Frontal cortex (tissue), 4 donors: ENCODE measurements around the gene CDC5L. TPM values are rescaled to one million over a fixed set of nuclear protein-coding genes. Genes with fewer than 3 reads are reported as not detected.

Experiments used
- DNase-seq, 2 donors: peaks; one replicate each; pipeline ENCODE4 v3.0.0; 2012; ENCODE audit warnings: low spot score in 2 of 2
- FAIRE-seq: peaks from 2 replicates; lab custom pipeline; 2012; peaks lifted over from hg19 to GRCh38; lab: Jason Lieb, UNC
- total RNA-seq: library from RNA; depleted of rRNA; stranded (reverse); fragments of >200 nt; gene quantifications from one replicate; pipeline ENCODE4 v1.2.3, GENCODE V29; 2014
- donor health status: control.
- donor health status: control.
- donor health status: control.

The CDC5L gene
- total RNA-seq, 1 donor from 2014 or later = 56.7 TPM

- no peak for DNase-seq
- FAIRE-seq = no peak
These were observed 20.6 kb downstream of the CDC5L start for GRCh38 chr6:44407951-44408670.

DNA sequence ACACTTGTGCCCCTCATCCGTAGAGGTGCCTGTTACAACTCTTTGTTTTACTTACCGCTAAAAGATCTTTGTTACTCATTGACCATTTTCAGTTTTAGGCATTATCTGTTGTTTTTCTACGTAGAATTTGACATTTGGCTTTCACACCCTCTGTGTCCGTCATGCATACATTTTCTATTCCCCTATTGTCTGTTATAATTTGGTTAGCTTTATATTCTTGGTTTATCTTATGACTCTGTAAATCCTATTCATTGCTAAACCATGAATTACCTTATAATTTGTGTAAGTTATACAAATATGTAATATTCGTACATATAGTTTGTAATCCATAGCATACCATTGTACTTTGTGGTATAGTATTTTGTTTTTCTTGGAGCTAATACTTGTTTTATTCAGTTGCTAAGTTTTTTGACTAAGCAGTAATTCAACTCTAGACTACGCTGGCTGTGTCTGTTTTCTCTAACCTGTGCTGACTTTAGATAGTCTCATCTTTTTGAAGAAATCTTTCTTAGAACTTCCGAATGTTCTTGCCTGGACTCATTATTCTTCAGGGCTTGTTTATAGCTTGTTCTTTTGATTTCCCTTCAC, 21.8 kb downstream of the CDC5L start:
- FAIRE-seq = no peak
- DNase-seq = no peak

DNA sequence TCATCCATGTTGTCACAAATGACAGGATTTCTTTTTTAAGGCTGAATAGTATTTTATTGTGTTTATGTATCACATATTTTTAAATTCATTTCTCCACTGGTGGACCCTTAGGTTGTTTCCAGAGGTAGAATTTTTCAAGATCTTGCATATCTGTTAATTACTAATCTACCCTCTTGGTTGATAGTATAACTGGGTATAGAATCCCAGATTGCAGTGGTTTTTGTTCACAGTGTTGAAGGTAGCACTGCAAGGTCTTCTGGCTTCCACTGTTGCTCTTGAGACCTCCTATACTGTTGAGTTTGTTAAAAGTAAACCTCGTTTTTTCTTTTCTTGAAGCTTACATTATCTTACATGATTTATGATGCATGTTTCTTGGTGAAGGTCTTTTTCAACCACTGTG, 22.9 kb downstream of the CDC5L start:
- DNase-seq = no peak
- no peak for FAIRE-seq

DNA sequence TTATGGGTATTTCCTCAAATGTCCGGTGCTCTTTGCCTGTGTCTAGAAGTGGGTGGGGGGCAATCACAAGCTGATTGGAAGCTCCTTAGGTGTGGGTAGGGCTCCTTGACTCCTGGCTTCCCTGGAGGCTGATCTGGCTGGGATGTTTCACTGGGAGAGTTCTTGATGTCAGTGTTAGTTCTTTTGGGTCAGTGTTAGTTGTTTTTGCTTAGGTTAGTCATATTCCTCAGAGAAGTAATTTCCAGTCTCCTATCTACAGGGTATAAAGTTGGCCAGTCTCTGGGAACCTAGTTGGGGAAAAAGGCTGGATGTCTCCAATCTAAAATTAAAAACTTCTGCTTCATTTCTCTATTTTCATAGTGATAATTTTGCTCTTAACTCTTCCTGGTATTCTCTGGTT, 23.6 kb downstream of the CDC5L start:
- FAIRE-seq = no peak

DNA sequence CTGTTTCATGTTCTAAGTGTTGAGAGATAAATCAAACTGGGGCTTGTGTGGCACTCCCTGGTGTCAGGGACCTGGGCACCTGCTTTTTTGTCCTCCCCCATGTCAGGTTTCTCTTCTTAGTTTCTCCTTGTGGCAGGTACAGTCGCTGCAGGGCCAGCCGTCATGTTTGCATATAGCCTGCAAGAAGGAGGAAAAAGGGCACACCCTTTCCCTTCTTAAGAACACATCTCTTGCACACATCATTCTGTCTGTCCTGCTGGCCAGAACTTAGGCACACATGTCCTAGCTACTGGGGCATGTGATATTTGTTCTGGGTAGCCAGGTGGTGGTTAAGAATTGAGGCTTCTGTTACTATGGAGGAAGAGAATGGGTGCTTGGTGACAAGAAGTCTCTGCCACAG, 27.9 kb downstream of the CDC5L start:
- DNase-seq = no peak
- FAIRE-seq = no peak

More for the DNA sequence above, 23.6 kb downstream of the CDC5L start:
- no peak for DNase-seq

DNA sequence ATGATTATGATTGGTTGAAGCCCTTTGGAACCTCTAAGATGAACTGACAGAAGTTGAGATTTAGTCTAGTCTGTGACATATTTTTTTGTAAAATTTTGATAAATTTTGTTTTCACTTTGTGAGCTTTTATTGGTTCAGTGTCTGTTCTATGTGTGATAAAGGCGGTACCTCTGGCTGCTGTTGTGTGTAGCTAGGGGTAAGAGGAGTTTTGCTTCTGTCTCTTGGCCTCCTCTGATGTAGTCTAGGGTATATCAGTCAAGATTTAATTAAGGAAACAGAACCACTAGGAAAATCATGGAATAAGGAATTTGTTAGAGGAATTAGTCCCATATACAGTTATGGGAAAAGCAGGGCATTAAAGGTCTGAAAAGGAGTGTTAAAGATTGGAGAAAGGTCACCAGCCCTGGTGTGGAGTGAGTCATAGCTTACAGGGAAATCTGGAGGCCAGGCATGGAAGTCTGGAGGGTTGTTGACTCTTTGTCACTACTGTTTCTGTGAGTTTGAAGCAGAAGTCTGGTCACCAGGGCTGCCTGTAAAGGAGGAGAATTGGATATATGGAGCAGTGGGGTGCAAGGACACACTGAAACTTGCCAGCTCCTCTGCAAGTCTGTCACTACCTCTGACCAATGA, 28.5 kb downstream of the CDC5L start:
- DNase-seq = no peak
- FAIRE-seq = no peak

- FAIRE-seq (no peak), DNase-seq (no peak)
These were observed 35.0 kb downstream of the CDC5L start for GRCh38 chr6:44422531-44422930.

- FAIRE-seq (no peak), DNase-seq (no peak)
These were observed 35.8 kb downstream of the CDC5L start for GRCh38 chr6:44423306-44423705.

GRCh38 chr6:44425951-44426350, 38.4 kb downstream of the CDC5L start:
- FAIRE-seq = no peak
- DNase-seq = no peak

DNA sequence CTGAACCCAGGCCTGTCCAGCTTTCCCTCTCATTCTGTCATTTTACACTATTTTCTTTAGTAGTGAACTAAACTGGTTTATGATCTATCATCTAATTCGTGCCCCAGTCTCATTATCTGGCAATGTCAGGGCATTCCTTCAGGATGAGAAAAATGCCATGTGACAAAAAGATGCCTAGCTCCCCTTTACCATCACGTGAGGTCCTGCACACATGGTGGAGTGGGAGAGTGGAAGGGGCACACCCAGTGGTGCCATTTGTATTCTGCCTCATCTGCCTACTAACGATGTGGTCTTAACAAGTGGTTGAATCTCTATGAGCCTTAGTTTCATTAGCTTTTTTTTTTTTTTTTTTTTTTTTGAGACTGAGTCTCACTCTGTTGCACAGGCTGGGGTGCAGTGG, 41.2 kb downstream of the CDC5L start:
- FAIRE-seq (no peak), DNase-seq (no peak)

DNA sequence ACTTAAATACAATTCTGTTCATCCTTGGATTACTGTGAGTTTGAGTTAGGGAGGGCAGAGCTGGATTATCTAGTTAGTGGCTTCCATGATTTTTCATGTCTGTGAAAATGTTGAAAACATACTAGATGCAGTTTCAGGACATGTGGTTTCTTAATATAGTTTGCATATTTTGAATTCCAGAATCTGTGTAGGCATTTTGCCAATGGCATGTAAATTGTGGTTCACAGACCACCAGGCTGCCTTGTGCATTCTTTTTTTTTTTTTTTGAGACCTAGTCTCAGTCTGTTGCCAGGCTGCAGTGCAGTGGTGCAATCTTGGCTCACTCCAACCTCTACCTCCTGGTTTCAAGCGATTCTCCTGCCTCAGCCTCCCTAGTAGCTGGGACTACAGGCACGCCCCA, 42.8 kb downstream of the CDC5L start:
- DNase-seq (no peak), FAIRE-seq (no peak)

- FAIRE-seq (no peak), DNase-seq (no peak)
These were observed 43.7 kb downstream of the CDC5L start for GRCh38 chr6:44431118-44431725.

DNA sequence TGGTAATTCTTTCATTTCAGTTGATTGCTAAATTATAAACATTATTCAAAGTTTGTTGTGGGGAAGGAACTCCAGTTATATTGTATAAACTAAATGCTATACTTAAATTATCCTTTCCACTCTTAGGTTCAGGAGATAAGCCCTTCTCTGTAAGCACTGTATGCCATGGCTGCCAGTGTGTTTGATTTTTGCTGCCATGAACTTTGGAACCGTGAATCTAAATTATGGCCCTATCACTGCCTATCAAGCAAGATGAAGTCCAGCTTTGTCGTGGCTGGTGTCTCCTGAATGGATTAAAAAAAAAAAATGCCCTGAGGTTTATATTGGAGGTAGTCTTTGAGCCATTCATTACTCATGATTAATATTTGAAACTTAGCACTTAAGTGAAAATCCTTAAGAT, 44.7 kb downstream of the CDC5L start:
- no peak for FAIRE-seq
- DNase-seq = no peak

GRCh38 chr6:44432726-44433125, 45.2 kb downstream of the CDC5L start:
- DNase-seq = no peak
- FAIRE-seq = no peak

DNA sequence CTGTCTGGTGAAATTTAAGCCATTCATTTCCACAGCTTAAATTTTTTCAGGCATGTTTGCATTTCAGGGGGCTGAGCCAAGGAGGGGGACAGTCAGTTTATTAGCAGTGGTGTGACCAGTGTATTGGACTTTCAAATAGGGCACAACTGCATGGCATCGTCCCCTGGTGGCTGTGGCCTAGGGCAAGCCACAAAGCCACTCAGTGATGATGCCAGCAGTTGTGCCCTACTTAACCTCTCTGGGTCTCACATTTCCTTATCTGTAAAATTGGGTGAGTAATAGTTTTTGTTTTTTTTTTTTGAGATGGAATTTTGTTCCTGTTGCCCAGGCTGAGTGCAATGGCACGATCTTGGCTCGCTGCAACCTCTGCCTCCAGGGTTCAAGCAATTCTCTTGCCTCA, 48.0 kb downstream of the CDC5L start:
- no peak for FAIRE-seq
- no peak for DNase-seq

DNA sequence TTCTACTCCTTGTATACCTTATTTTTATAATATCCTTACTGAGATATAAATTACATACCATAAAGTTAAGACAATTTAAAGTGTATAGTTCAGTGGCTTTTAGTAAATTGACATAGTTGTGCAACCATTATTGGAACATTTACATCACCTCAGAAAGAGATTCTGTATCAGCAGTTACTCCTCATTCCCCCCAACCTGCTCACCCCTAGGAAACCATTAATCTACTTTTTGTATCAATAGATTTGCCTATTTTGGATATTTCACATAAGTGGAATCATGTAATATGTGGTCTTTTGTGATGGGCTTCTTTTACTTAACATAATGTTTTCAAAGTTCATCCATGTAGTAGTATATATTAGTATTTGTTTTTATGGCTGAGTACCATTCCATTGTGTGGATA, 51.3 kb downstream of the CDC5L start:
- DNase-seq (no peak), FAIRE-seq (no peak)

DNA sequence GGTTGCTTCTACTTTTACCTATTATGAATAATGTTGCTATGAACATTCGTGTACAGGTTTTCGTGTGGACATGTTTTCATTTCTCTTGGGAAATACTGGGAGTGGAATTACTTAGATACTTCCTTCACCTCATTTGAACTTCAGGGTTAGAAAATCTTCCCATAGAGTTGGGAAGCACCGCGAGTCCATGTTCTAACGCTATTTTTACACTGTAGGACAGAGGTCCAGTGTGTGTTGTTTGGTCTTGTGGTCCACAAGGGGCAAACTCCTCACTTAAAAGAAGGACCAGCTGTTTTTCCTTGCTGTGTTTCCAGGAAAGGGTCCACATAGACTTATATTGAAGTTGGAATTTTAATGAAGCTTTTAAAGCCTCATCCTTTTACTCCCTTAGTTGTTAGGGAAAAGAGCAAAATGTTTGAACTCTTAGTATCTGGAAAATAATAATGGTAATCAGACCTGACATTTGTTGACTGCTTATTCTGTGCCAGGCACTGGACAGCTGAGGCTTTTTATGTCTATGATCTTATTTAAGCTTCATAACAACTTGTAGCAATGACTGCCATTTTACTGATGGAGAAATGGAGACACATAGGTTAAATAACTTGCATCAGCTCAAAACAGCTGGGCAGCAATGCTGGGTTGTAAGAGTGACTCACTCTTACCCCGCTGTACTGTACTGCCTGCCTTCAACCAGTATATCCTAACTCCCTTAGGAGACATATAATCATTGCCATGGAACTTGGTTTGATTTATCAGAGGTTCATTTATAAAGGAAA, 52.0 kb downstream of the CDC5L start:
- DNase-seq (no peak), FAIRE-seq (no peak)

DNA sequence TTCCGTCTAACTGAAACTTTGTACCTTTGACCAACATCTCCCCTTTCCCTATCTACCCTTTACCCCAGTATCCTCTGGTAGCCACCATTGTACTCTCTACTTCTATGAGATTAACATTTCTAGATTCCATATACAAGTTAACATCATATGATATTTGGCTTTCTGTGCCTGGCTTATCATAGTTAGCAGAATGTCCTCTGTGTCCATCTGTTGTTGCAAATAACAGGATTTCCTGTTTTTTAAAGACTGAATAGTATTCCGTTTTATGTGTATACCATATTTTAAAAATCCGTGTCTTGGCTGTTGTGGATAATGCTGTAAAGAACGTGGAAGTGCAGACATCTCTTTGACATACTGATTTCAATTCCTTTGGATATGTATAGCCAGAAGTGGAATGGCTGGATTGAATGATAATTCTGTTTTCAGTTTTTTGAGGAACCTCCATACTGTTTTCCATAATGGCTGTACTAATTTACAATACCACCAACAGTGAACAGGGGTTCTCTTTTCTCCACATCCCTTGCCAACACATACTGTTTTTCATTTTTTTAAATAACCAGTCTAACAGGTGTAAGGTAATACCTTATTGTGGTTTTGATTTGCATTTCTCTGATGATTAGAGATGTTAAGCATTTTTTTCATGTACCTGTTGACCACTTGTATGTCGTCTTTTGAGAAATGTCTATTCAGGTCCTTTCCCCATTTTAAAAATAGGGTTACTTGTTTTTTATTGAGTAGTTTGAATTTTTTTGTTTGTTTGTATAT, 53.8 kb downstream of the CDC5L start:
- DNase-seq = no peak
- FAIRE-seq = no peak

DNA sequence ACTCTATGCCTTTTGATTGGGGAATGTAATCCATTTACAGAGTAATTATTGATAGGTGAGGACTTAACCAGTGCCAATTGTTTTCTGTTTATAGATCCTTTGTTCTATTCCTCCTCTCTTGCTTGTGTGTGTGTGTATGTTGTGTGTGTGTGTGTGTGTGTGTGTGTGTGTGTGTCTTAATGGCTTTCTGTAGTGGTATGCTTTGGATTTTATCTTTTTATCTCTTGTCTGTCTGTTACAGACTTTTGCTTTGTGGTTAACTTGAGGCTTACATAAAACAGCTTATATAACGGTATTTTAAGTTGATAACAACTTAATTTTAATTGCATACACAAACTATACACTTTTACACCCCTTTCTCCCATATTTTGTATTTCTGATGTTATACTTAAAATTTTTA, 54.7 kb downstream of the CDC5L start:
- DNase-seq (no peak), FAIRE-seq (no peak)
